GM21526 (cell line): ENCODE measurements around the gene HIPK3.
"Not testable (repeated sequence)": the region's sequence is repeated elsewhere in the genome, so short reads cannot be mapped to it uniquely, and the experiment has no call there.

Source experiments
- ATAC-seq: cut with Tn5 transposase; IDR thresholded peaks from one replicate; pipeline ENCODE4 v1.9.1; 2021; ENCODE audit warnings: moderate library complexity; ENCODE audit not compliant: unreplicated experiment, low FRiP score

The HIPK3 gene

DNA sequence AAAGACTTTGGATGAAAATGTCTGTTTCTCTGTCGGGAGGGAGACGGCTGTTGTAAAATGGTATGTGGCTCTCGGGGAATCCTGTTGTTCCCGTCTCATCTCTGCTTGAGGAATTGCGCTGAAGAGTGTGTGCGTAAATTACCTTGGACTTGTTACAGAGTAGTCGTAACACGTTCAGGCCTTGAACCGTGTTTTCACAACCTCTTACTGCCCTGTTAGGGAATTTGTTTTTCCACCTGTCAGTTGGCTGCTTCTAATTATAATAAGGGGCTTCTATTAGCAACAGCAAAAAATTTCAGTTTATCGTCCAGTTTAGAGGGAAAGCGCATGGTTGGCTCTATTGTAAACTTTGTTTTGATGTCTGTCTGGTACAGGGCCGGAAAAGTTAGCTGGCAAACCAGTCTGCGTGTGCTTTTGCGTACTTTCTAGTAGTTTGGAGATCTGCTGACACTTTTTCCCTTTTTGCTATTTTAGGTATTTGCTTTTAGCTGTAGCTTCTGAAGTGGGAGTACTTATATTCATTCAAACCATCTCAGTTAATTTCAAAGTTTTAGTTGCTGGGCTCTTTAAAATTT lies 1.5 kb downstream of the HIPK3 start:
- peak; percentile 23 for ATAC-seq

DNA sequence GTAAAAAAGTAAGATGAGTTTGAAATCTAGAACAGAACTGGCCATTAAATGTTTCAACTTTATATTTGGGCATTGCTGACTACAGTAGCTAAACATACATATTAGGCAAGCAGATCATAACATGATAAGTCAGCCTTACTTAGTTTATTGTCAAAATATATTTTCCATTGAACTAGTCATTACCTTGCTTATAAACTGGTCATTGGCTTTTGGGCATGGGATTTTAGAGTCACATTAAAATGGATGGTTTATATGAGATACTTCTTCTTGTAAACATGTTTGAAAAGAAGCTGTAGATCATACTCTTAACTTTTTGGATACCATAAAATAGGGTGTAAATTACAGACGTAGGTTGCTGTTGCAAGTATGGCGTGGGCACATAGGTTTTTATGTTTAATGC lies 2.7 kb downstream of the HIPK3 start:
- ATAC-seq: no peak

DNA sequence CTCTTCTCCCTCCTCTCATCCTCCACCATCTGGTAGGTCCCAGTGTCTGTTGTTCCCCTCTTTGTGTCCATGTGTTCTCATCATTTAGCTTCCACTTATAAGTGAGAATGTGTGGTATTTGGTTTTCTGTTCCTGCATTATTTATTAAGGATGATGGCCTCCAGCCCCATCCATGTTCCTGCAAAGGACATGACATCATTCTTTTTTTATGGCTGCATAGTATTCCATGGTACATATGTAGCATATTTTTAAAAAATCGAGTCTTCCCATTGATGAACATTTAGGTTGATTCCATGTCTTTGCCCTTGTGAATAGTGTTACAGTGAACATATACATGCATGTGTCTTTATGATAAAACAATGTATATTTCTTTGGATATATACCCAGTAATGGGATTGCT lies 4.2 kb downstream of the HIPK3 start:
- ATAC-seq: not testable (repeated sequence)

DNA sequence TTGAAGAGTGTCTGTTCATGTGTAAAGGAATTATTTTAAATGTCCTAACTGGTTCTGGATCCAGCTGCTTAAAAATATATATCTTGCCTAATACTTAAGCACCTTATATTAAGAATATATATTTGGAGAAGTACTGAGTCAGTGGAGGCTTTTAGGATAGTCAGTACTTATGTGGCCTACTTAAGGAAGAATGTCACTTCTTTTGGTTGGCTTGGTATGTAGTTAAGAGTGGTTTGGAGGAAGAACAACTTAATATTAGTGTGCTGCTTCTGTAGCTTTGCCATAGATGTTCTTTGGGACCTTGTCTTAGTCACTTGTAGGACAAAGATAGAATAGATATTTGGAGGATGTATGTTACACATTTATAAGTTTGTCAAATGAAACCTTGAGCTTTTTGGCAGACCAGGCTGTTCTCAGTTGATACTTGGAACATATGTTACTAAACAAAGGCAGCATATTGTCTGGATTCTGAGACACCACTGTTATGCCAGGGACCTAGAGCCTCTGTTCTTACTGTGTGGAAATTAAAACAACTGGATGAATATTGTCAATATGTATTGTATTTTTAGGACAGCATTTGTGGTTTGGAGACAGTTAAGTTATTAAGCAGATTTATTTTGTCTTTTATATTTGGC lies 4.9 kb downstream of the HIPK3 start:
- ATAC-seq: no peak

DNA sequence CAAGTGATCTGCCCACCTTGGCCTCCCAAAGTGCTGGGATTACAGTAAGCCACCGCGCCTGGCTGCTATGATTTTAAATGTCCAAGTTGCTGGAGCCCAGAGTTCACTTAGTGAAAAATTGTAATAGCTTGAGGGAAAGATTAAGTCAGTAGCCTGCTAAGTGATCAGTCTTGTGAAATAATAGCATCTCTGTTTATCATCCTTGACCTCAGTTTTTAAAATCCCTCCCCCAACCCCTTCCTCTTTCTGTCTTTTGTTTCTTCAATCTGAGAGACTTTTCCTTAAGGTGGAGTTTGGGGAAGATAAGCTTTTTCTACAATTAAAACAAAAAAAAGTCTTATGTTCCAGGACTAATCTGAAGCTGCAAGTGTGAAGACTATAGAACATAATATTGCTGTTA lies 6.4 kb downstream of the HIPK3 start:
- ATAC-seq: no peak

DNA sequence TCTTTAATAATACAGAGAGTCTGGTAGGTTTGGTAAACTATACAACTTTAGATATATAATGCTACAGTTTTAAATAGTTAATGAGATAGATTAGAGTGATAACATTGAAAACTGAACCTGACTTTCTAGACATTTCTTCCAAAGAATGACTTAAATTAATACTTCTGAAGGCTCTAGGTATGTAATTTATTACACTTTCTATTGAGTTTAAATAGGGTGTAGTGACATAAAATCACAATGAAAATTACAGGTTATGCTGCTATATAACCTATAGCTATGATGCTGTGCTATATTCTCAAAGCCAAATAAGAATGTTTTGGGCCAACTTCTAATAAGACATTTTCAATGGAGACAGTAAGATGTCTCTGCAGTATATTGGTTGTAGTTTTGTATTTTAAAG lies 7.7 kb downstream of the HIPK3 start:
- no peak for ATAC-seq

DNA sequence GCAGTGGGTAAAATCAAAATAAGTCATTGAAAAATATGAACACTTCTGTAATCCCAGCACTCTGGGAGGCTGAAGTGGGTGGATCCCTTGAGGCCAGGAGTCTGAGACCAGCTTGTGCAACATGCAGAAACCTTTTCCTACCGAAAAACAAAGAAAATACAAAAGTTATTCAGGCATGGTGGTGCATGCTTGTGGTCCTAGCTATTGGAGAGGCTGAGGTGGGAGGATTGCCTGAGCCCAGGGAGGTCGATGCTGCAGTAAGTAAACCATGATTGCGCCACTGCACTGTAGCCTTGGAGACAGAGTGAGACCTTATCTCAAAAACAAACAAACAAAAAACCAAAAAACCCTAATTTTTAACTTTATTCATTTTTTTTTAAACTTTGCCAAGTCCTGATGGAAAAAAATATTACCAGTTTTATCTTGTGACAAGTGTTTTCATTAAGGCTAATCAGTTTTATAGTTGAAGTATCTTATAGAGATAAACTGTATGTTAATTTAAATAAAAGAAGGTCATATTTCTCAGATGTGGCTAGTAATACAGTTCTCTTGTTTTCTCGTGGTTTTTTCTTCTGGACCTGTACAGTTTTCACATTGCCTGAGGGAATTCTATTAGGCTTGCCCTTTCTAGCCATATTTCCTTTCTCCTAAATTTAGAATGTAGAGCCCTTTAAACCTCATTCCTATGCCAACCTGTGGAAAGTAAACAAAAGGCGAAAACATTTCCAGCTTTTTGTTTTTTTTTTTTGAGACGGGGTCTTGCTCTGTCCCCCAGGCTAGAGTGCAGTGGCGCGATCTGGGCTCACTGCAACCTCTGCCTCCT lies 9.4 kb downstream of the HIPK3 start:
- no peak for ATAC-seq

DNA sequence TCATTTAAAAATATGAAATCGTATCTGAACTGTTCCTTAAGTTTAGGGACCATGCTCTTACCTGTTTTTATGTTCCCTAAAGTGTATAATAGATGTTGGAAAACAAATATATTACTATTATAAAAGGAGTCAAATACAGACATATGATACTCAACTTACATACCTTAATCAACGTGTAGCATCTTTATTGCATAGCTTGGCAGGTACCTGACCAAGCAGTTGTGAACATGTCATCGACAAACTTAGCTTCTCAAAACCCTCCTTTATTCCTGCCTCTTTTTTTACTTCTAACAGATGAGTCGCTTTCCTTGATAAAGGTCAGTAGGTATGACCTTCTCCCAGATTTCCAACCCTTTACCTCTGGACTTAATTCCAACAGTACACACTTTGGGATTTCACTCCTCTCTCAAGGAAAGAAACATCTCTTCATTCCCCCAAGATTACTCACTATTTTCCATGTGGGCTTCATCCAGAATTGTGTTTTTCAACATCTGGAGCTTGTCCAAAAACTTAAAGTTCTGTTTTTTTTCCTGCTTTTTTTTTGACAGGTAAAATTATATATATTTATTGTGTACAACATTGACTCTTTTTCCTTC lies 11.9 kb downstream of the HIPK3 start:
- no peak for ATAC-seq

DNA sequence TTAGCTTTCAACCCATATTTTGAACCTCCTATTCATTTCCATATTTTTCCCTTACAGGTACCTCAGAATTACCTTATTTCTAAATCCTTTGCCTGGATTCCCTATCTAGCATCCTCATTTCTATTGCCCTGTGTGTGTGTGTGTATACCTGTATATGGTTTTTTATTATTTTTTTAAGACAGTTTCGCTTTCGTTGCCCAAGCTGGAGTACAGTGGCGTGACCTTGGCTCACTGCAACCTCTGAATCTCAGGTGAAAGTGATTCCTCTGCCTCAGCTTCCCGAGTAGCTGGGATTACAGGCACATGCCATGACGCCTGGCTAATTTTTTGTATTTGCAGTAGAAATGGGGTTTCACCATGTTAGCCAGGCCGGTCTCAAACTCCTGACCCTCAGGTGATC lies 12.6 kb downstream of the HIPK3 start:
- ATAC-seq: no peak

DNA sequence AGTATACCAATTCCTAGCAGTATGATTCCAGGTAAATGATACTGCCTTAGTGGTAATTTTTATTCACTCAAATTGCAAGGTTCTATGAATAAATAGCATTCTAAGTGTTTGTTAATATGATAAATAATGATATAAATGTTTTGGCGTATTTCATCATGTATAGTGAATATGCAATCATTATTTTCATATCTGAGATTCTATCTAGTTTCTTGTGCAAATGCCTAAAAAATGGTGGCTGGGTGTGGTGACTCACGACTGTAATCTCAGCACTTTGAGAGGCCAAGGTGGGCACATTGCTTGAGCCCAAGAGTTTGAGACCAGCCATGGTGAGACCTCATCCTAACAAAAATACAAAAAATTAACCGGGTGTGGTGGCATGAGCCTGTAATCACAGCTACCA lies 13.9 kb downstream of the HIPK3 start:
- ATAC-seq: no peak

DNA sequence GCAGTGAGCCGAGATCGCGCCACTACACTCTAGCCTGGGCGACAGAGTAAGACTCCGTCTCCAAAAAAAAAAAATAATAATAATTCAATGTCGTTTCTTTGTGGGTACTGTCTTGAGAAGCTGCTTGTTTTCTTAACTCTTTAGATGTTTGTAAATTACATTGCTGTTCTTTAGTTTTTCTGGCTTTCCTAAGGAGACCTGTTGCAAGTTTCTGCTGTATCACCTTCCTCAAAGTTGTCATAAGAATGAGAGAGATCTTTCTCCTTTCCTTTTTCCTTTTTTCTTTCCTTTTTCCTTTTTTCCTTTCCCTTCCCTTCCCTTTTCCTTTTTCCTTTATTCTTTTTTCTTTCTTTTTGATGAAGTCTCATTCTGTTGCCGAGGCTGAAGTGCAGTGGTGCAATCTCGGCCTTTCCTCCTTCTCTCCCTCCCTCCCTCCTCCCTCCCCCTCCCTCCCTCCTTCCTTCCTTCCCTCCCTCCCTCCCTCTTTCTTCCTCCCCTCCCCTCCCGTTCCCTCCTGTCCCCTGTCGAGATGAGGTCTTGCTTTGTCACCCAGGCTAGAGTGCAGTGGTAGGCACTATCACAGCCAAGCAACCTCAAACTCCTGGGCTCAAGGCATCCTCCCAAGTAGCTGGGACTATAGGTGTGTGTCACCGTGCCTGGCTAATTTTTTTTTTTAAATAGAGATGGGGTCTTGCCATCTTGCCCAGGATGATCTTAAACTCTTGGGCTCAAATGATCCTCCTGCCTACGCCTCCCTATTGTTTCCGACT lies 15.3 kb downstream of the HIPK3 start:
- ATAC-seq: no peak

DNA sequence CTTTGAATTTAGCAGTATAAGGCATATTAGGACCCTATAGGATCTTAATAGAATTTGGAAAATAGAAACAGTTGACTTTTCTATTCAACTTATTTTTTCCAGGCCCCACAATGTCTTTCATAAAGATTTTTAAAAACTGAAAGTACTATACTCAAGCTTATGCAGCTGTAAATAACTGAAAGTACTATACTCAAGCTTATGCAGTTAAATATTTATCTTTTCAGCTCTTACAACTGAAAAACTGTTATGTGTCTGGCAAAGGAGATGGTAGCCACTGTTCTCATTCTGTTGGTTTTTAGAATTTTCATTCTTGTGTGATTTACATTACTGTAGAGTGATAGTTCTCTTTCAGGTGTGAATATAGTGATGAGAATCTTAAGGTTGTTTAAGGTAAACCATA lies 16.5 kb downstream of the HIPK3 start:
- no peak for ATAC-seq

DNA sequence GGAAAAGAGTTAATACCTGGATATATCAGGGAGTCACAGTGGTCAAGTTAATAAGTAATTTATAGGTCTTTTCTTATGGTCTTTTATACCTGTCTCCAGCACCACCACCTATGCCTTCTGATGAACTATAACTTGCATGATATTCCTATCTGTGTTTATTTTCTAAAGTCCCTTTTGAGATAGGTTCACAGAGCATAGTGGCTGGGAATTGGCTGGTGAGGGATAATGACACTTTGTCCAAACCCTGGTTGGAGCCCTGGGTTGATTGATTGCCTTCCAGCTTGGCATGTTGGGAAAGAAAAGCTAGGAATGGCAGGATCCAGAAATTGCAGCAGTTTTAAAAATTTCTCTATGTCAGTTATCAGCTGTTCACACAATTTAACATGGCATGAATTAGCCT lies 23.2 kb downstream of the HIPK3 start:
- no peak for ATAC-seq

DNA sequence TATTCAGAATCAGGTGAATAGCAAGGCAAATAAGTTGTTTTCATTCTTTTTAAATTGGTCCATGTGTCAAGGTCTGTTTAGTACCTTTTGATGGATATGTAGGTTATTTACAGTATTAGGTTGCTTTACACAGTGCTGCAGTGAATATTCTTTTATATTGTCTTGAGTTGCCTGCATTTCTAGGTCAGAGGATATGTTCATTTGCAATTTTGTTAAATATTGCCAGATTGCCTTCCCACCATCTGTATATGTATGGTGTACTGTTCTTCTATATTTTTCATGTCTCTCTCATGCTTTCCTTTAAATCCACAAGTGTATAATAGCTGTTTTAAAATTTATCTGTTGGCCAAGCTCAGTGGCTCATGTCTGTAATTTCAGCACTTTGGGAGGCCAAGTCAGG lies 24.6 kb downstream of the HIPK3 start:
- ATAC-seq: no peak

DNA sequence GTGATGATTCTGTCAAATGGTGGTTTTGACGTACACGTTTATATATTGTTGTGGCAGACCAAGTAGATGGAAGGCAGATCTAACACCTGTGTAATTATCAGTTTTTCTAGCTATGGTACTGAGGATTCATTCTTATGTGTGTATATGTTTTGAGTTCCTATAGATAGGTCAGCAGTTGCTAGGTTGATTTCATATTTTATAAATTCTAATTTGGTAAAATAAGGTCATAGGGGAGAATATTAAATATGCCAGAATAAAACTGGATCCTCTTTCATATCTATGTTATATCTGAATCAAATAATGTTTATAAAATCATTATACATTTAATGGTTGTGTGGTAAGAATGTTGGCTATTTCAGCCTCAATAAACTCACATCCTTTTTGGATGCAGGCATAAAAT lies 27.6 kb downstream of the HIPK3 start:
- ATAC-seq: no peak

DNA sequence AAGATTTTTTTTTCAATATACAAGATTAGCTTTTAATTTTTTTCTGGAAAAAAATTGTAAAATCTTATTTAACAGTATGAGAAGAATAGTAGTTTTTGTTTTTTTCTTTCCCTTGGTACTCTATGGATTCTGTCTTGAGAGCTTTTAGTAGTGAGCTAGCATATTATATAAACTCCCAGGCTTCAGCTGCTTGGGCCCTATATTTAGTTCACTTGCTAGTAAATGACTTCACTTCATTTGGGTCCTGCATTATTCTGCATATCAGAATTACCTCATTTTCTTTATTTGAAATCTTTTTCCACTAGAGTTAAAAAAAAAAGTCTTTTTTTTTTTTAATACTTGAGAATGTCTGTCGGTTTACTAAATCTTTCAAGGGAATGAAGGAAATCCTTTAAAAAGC lies 33.1 kb downstream of the HIPK3 start:
- ATAC-seq: no peak

DNA sequence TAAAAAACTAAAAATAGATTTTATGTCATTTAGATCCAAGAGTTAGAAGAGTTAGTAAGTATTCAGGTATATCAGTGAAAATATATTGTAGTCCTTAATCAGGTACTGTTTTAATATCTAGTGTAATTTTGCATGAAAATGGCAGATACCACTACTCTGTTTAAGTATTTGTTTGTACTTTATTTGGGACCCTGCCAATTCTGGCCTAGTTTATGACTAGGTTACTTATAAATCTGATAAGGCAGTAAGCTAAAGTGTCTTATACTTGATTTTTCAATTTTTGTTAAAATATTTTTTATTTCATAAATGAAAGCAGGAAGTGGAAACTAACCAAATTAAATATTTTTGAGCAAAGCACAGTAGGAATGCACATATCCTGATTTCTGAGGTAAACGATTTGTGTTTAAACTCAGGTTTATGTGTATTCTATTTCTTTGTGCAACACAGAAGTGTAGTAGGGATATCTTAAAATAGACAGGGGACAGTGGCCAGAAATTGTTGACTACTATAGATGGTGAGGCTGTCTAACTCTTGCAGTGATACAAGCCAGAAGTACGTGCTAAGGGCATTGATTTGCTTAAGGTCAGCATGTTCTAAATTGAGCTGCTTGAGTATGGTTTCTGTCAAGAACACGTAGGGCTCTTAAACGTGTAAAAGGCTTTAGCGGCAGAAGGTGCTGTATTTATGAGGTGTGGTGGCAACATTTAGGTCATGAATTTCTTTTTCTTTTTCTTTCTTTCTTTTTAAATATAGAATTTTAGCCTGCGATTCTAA lies 34.0 kb downstream of the HIPK3 start:
- ATAC-seq: no peak

DNA sequence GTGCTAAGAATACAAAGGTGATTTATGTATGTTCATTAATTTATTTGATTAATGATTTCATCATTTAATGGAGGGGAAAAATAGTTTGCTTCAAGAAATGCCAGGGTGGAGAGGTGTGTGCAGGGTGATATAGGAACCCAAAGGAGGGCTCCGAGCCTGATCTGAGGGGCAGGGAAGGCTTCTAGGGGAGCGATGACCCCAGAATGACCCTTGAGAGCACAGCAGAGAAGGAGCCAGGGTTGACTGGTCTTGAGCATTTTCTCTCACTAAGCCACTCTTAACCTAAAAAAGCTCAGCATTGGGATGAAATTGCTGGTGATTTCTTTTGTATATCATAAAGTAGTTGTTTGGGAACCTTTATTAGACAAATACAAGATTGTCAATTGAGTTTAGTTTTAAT lies 35.1 kb downstream of the HIPK3 start:
- ATAC-seq: no peak

DNA sequence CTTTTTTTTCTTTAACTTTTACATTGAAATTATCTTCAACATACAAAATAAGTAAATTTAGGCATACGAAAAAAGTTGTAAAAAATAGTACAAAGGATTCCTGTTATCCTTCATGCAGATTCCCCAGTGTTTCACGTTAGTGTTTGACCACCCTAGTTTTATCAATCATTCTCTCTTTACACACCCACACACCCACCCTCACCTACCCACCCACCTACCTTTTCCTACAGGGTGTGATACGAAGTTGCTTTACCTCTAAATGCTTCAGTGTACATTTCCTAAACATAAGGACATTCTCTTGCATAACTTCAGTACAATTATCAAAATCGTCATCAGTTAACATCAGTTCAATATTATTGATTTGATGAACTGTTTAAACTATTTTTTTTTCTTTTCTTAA lies 37.0 kb downstream of the HIPK3 start:
- no peak for ATAC-seq

DNA sequence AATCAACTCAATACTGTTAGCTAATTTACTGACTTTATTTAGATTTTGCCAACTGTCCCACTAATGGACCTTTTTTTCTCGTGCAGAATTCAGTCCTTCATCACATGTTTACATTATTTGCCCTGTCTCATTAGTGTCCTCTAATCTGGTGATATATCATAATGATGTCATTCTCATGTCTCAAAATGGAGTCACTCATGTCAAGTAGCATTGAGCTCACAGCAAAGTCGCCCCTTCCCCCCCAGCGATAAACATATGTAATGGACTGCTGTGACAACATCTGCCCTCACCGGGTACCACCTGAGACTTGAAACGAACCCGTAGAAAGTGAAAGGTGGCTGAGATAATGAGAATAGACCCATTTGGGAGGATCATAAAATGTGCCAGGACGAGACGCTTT lies 37.6 kb downstream of the HIPK3 start:
- ATAC-seq: no peak
